Measurements from ENCODE around the gene ZNFX1.

GRCh38 chr20:49207076-49207475 is 70.8 kb downstream of the ZNFX1 start:
- TF ChIP-seq CTCF (IDR thresholded peaks at IDR 0.05) (no peak), POLR2A (IDR thresholded peaks at IDR 0.05) (no peak)

Measured in heart left ventricle (tissue), 13 donors.